HCT116 (cell line): Measurements from ENCODE around the gene ZDHHC3.

Experiments
- ATF3 ChIP-seq: IDR thresholded peaks from 2 replicates; pipeline ENCODE4 v1.6.1; 2012
- CTCF ChIP-seq, 3 experiments: fragments of 200-600 bp in 1 of 3; sonication (generic) in 1 of 3; IDR thresholded peaks in 2 of 3; conservative IDR thresholded peaks in 1 of 3; 2 replicates each; pipeline ENCODE4 v1.5.1; 2012 to 2017; ENCODE audit warnings: low read depth in 2 of 3, low read length in 2 of 3, antibody characterized with exemption in 1 of 3, borderline replicate concordance in 1 of 3, control low read depth in 1 of 3, mild to moderate bottlenecking in 1 of 3, mixed read lengths in 1 of 3, mixed run types in 1 of 3, moderate library complexity in 1 of 3; ENCODE audit not compliant: insufficient read depth in 1 of 3
- EZH2 ChIP-seq: fragments of 200-600 bp; sonication (generic); IDR thresholded peaks from 2 replicates; pipeline ENCODE4 v1.6.1; 2017; ENCODE audit warnings: antibody characterized with exemption, mixed run types
- MAX ChIP-seq: IDR thresholded peaks from 2 replicates; pipeline ENCODE4 v1.6.1; 2012

- TF ChIP-seq ATF3 (no peak), CTCF (IDR thresholded peaks at IDR 0.05 in 2 of 3, conservative IDR thresholded peaks at IDR 0.05 in 1 of 3; ENCODE audit: borderline replicate concordance in 1 of 3, insufficient read depth in 1 of 3, low read depth in 2 of 3, low read length in 2 of 3) (no peak), EZH2 (no peak), MAX (no peak)
Measured at GRCh38 chr3:44894485-44894884, 81.5 kb downstream of the ZDHHC3 start.
